Stomach (tissue), 4 donors: Measurements from ENCODE around the gene ADGRG2.

Experiments used
- EP300 ChIP-seq: sonication (generic); formaldehyde crosslinking; IDR thresholded peaks from one replicate; pipeline ENCODE4 v1.6.1; 2017; ENCODE audit warnings: antibody characterized with exemption
- POLR2A ChIP-seq, 4 donors: fragments of 450-650 bp; IDR thresholded peaks; one replicate each; pipeline ENCODE4 v1.6.1; 2016; ENCODE audit warnings: antibody characterized with exemption in 4 of 4, control low read depth in 2 of 4, mild to moderate bottlenecking in 1 of 4, moderate library complexity in 1 of 4
- POLR2AphosphoS5 ChIP-seq, 3 donors: sonication (generic); formaldehyde crosslinking; IDR thresholded peaks; one replicate each; pipeline ENCODE4 v1.6.1; 2016; ENCODE audit warnings: antibody characterized with exemption in 3 of 3
- TF ChIP-seq, protein P1 (sequence below), 7 experiments: fragments of 450-650 bp in 4 of 7; fragments of 200-600 bp in 3 of 7; sonication (generic) in 3 of 7; IDR thresholded peaks; one replicate each; pipeline ENCODE4 v1.5.1; 2016 to 2019; ENCODE audit warnings: antibody characterized with exemption in 7 of 7, control low read depth in 2 of 7, mild to moderate bottlenecking in 1 of 7

DNA sequence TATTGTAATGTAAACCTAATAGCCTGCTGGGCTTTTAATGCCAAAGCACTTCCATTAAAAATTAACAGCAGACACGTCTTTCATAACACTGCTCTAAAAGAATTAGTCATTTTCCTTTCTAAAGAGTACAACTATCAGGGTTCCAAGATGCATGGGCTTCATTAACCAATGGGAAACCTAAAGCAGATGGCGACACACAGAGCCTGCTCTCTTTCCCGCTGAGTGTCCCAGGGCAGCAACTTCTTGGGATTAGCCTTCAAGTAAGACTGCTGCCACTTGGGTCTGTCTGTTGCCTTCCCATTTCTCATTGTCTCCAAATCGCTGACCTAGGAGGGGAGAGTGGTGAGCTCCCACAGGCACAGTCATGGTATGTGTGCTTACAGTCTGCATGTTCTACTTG, 124.4 kb downstream of the ADGRG2 start:
- TF ChIP-seq, protein P1, sequence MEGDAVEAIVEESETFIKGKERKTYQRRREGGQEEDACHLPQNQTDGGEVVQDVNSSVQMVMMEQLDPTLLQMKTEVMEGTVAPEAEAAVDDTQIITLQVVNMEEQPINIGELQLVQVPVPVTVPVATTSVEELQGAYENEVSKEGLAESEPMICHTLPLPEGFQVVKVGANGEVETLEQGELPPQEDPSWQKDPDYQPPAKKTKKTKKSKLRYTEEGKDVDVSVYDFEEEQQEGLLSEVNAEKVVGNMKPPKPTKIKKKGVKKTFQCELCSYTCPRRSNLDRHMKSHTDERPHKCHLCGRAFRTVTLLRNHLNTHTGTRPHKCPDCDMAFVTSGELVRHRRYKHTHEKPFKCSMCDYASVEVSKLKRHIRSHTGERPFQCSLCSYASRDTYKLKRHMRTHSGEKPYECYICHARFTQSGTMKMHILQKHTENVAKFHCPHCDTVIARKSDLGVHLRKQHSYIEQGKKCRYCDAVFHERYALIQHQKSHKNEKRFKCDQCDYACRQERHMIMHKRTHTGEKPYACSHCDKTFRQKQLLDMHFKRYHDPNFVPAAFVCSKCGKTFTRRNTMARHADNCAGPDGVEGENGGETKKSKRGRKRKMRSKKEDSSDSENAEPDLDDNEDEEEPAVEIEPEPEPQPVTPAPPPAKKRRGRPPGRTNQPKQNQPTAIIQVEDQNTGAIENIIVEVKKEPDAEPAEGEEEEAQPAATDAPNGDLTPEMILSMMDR (IDR thresholded peaks at IDR 0.05), result no peak
- no peak for TF ChIP-seq POLR2A (IDR thresholded peaks at IDR 0.05)
- no peak for TF ChIP-seq EP300
- no peak for TF ChIP-seq POLR2AphosphoS5 (IDR thresholded peaks at IDR 0.05)
